OCI-LY1 (cell line): ENCODE measurements around the gene ZBTB38.
A peak's percentile ranks its signal among the peaks of the same experiment; 100 is the strongest.

ENCODE experiments used
- H2AFZ ChIP-seq: fragments of 200-600 bp; sonication (generic), shearing (Covaris generic); 2 replicates; pipeline ENCODE4 v1.6.0; 2014; ENCODE audit warnings: antibody characterized with exemption, mild to moderate bottlenecking, low read length
- H3F3A ChIP-seq: fragments of 200-600 bp; sonication (generic), shearing (Covaris generic); 2 replicates; pipeline ENCODE4 v1.6.0; 2014; ENCODE audit warnings: mild to moderate bottlenecking, antibody characterized with exemption, low read length, moderate library complexity; ENCODE audit not compliant: insufficient read depth
- H3K27ac ChIP-seq: fragments of 200-600 bp; sonication (generic); 2 replicates; pipeline ENCODE4 v1.5.1; 2014; ENCODE audit warnings: low read length, mixed run types, mild to moderate bottlenecking, low read depth; ENCODE audit not compliant: poor library complexity, severe bottlenecking
- H3K27me3 ChIP-seq: fragments of 200-600 bp; sonication (generic); 2 replicates; pipeline ENCODE4 v1.6.0; 2014; ENCODE audit warnings: antibody characterized with exemption, mild to moderate bottlenecking, low read length, moderate library complexity; ENCODE audit not compliant: insufficient read depth
- H3K36me3 ChIP-seq: fragments of 200-600 bp; sonication (generic); 2 replicates; pipeline ENCODE4 v1.6.1; 2014; ENCODE audit warnings: mild to moderate bottlenecking, antibody characterized with exemption, low read length, moderate library complexity, mixed read lengths; ENCODE audit not compliant: insufficient read depth
- H3K4me1 ChIP-seq: fragments of 200-600 bp; sonication (generic); 2 replicates; pipeline ENCODE4 v1.5.1; 2014; ENCODE audit warnings: mild to moderate bottlenecking, low read length, moderate library complexity; ENCODE audit not compliant: insufficient read depth, severe bottlenecking
- H3K4me2 ChIP-seq: fragments of 200-600 bp; sonication (generic), shearing (Covaris generic); 2 replicates; pipeline ENCODE4 v1.6.1; 2014; ENCODE audit warnings: low read length
- H3K4me3 ChIP-seq: fragments of 200-600 bp; sonication (generic); 2 replicates; pipeline ENCODE4 v1.5.1; 2014; ENCODE audit warnings: low read length, low read depth, mild to moderate bottlenecking, mixed read lengths; ENCODE audit not compliant: poor library complexity, severe bottlenecking
- H3K79me2 ChIP-seq: fragments of 200-600 bp; shearing (Covaris generic); 2 replicates; pipeline ENCODE4 v1.6.1; 2016; ENCODE audit warnings: mixed run types, low read length, mixed read lengths; ENCODE audit not compliant: insufficient read depth
- H3K9ac ChIP-seq: fragments of 200-600 bp; sonication (generic), shearing (Covaris generic); 2 replicates; pipeline ENCODE4 v1.6.1; 2014; ENCODE audit warnings: mild to moderate bottlenecking, low read length, mixed read lengths
- H3K9me2 ChIP-seq: fragments of 200-600 bp; sonication (generic), shearing (Covaris generic); 2 replicates; pipeline ENCODE4 v1.6.1; 2014; ENCODE audit warnings: low read depth, mild to moderate bottlenecking, low read length, mixed read lengths
- H3K9me3 ChIP-seq: fragments of 200-600 bp; shearing (Covaris generic); 2 replicates; pipeline ENCODE4 v1.6.1; 2014; ENCODE audit warnings: low read length, mixed read lengths
- H4K20me1 ChIP-seq: fragments of 200-600 bp; sonication (generic), shearing (Covaris generic); 2 replicates; pipeline ENCODE4 v1.6.0; 2016; ENCODE audit warnings: mild to moderate bottlenecking, low read length; ENCODE audit not compliant: insufficient read depth
- CTCF ChIP-seq: fragments of 200-600 bp; sonication (generic), shearing (Covaris generic); IDR thresholded peaks from 2 replicates; pipeline ENCODE4 v1.5.1; 2017; ENCODE audit warnings: mild to moderate bottlenecking, antibody characterized with exemption, low read length, moderate library complexity, mixed read lengths
- EZH2 ChIP-seq: fragments of 200-600 bp; sonication (generic), shearing (Covaris generic); IDR thresholded peaks from 2 replicates; pipeline ENCODE4 v1.8.0; 2017; ENCODE audit warnings: borderline replicate concordance, mixed run types, mild to moderate bottlenecking, antibody characterized with exemption, low read length, moderate library complexity, mixed read lengths

Gene ZBTB38

GRCh38 chr3:141401095-141401494 is 32.8 kb downstream of the ZBTB38 start:
- no peak overlapping the region for H3K4me3 ChIP-seq

GRCh38 chr3:141401573-141402475 is 33.5 kb downstream of the ZBTB38 start:
- Histone ChIP-seq H3F3A (no peaks in the 10 kb centered on the region; the same call in 1 of the 2 replicates), H3K9me3 (0 out of 2 replicates have a peak, but pooled peaks cover 3% of the 10 kb centered on the region), H3K9me2 (no peaks in the 10 kb centered on the region), H3K79me2 (no peaks in the 10 kb centered on the region), H4K20me1 (no peaks in the 10 kb centered on the region), H3K36me3 (peaks cover 47% of the 10 kb centered on the region), H3K4me2 (peak overlapping the region; percentile 82), H3K9ac (peak overlapping the region; percentile 76), H3K4me1 (peaks cover 49% of the 10 kb centered on the region), H3K27ac (no peak overlapping the region), H2AFZ (no peak overlapping the region), H3K27me3 (no peaks in the 10 kb centered on the region), H3K4me3 (peak overlapping the region; percentile 65)
- TF ChIP-seq EZH2 = no peak
- TF ChIP-seq CTCF = no peak

More at GRCh38 chr3:141401095-141401494, 32.8 kb downstream of the ZBTB38 start:
- Histone ChIP-seq H3F3A (no peaks in the 10 kb centered on the region; the same call in 1 of the 2 replicates), H3K9me3 (0 out of 2 replicates have a peak, but pooled peaks cover 4% of the 10 kb centered on the region), H3K4me1 (peaks cover 49% of the 10 kb centered on the region), H3K4me2 (no peak overlapping the region), H3K9me2 (no peaks in the 10 kb centered on the region), H3K79me2 (no peaks in the 10 kb centered on the region), H3K9ac (no peak overlapping the region; the same call in 1 of the 2 replicates), H3K36me3 (peaks cover 47% of the 10 kb centered on the region), H3K27ac (no peak overlapping the region), H2AFZ (no peak overlapping the region), H3K27me3 (no peaks in the 10 kb centered on the region), H4K20me1 (no peaks in the 10 kb centered on the region)
- TF ChIP-seq EZH2 (no peak), CTCF (no peak)

- Histone ChIP-seq H2AFZ (no peak overlapping the region), H3F3A (no peaks in the 10 kb centered on the region; the same call in 1 of the 2 replicates), H4K20me1 (no peaks in the 10 kb centered on the region), H3K27me3 (no peaks in the 10 kb centered on the region), H3K27ac (no peak overlapping the region), H3K4me3 (peak overlapping the region; percentile 65), H3K4me2 (peak overlapping the region; percentile 82), H3K9me3 (no peaks in the 10 kb centered on the region), H3K9ac (peak overlapping the region; percentile 76), H3K9me2 (no peaks in the 10 kb centered on the region), H3K4me1 (peaks cover 49% of the 10 kb centered on the region), H3K36me3 (peaks cover 46% of the 10 kb centered on the region), H3K79me2 (no peaks in the 10 kb centered on the region)
- TF ChIP-seq CTCF = no peak
- TF ChIP-seq EZH2 = no peak
These were observed 34.3 kb downstream of the ZBTB38 start for GRCh38 chr3:141402476-141403171.
